ENCODE measurements around the gene PIAS1.

PIAS1 gene

GRCh38 chr15:68061602-68062001, 7.5 kb downstream of the PIAS1 start:
- Histone ChIP-seq H3K27ac (replicated peaks) (no peak overlapping the region), H3K4me3 (replicated peaks; ENCODE audit: insufficient read depth, low read length) (no peak overlapping the region), H3K27me3 (ENCODE audit: insufficient read depth, poor library complexity, severe bottlenecking) (no peaks in the 10 kb centered on the region)
- no peak for TF ChIP-seq POLR2AphosphoS5 (IDR thresholded peaks at IDR 0.05; ENCODE audit: low read depth)
- no peak for TF ChIP-seq SPI1 (IDR thresholded peaks at IDR 0.05; ENCODE audit: borderline replicate concordance, low read depth)
- TF ChIP-seq REST (IDR thresholded peaks at IDR 0.05; ENCODE audit: insufficient replicate concordance, low read depth): no peak
- no peak for TF ChIP-seq CTCF (IDR thresholded peaks at IDR 0.05; ENCODE audit: insufficient read depth, low read length)
- TF ChIP-seq GABPA (IDR thresholded peaks at IDR 0.05; ENCODE audit: low read depth): no peak
- DNase-seq (ENCODE audit: low read depth in 1 of 2, low spot score in 1 of 2): no peak

GRCh38 chr15:68062214-68062613, 8.1 kb downstream of the PIAS1 start:
- Histone ChIP-seq H3K4me3 (replicated peaks; ENCODE audit: insufficient read depth, low read length) (no peak overlapping the region), H3K27me3 (ENCODE audit: insufficient read depth, poor library complexity, severe bottlenecking) (no peaks in the 10 kb centered on the region), H3K27ac (replicated peaks) (no peak overlapping the region)
- TF ChIP-seq POLR2AphosphoS5 (IDR thresholded peaks at IDR 0.05; ENCODE audit: low read depth) (no peak), CTCF (IDR thresholded peaks at IDR 0.05; ENCODE audit: insufficient read depth, low read length) (no peak), REST (IDR thresholded peaks at IDR 0.05; ENCODE audit: insufficient replicate concordance, low read depth) (no peak), SPI1 (IDR thresholded peaks at IDR 0.05; ENCODE audit: borderline replicate concordance, low read depth) (no peak), GABPA (IDR thresholded peaks at IDR 0.05; ENCODE audit: low read depth) (no peak)
- DNase-seq (ENCODE audit: low read depth in 1 of 2, low spot score in 1 of 2): no peak

GRCh38 chr15:68062946-68063465, 8.9 kb downstream of the PIAS1 start:
- Histone ChIP-seq H3K27me3 (ENCODE audit: insufficient read depth, poor library complexity, severe bottlenecking) (no peaks in the 10 kb centered on the region), H3K27ac (replicated peaks) (no peak overlapping the region), H3K4me3 (replicated peaks; ENCODE audit: insufficient read depth, low read length) (no peak overlapping the region)
- TF ChIP-seq GABPA (IDR thresholded peaks at IDR 0.05; ENCODE audit: low read depth) (no peak), POLR2AphosphoS5 (IDR thresholded peaks at IDR 0.05; ENCODE audit: low read depth) (no peak)
- DNase-seq (ENCODE audit: low read depth in 1 of 2, low spot score in 1 of 2): no peak

- no peak for DNase-seq (ENCODE audit: low read depth in 1 of 2, low spot score in 1 of 2)
- no peak for TF ChIP-seq SPI1 (IDR thresholded peaks at IDR 0.05; ENCODE audit: borderline replicate concordance, low read depth)
- TF ChIP-seq CTCF (IDR thresholded peaks at IDR 0.05; ENCODE audit: insufficient read depth, low read length): no peak
- Histone ChIP-seq H3K27me3 (ENCODE audit: insufficient read depth, poor library complexity, severe bottlenecking) (no peaks in the 10 kb centered on the region), H3K4me3 (replicated peaks; ENCODE audit: insufficient read depth, low read length) (no peak overlapping the region), H3K27ac (replicated peaks) (no peak overlapping the region)
These were observed 9.5 kb downstream of the PIAS1 start for GRCh38 chr15:68063606-68064005.
